ENCODE measurements around the gene SYTL5.

Gene SYTL5

DNA sequence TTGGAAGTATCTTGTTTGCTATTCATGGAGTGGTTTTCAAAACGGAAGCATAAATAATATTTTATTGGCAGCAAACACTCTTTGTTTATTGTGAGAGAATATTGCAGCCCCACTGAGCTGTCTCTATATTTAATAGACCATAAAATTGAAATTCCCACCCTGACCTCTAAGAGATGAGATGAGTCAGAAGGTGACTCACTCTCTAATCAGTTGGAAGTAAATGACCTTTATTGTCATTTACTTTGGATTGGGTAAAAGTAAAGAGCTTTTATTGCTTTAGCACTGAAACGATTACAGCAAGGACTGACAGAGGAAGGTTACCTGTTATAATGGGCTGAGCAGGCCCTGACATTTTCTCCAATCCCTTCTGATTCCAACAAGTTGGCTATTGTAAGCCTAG is 55.0 kb downstream of the SYTL5 start:
- H3K4me3 ChIP-seq (ENCODE audit: control insufficient read depth, low read depth, low read length), result no peak overlapping the region
- peak; percentile 49 for DNase-seq (ENCODE audit: low read depth)
- TF ChIP-seq, protein P1, sequence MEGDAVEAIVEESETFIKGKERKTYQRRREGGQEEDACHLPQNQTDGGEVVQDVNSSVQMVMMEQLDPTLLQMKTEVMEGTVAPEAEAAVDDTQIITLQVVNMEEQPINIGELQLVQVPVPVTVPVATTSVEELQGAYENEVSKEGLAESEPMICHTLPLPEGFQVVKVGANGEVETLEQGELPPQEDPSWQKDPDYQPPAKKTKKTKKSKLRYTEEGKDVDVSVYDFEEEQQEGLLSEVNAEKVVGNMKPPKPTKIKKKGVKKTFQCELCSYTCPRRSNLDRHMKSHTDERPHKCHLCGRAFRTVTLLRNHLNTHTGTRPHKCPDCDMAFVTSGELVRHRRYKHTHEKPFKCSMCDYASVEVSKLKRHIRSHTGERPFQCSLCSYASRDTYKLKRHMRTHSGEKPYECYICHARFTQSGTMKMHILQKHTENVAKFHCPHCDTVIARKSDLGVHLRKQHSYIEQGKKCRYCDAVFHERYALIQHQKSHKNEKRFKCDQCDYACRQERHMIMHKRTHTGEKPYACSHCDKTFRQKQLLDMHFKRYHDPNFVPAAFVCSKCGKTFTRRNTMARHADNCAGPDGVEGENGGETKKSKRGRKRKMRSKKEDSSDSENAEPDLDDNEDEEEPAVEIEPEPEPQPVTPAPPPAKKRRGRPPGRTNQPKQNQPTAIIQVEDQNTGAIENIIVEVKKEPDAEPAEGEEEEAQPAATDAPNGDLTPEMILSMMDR (conservative IDR thresholded peaks at IDR 0.05; ENCODE audit: control insufficient read depth, insufficient read depth, low read depth, low read length), result no peak

DNA sequence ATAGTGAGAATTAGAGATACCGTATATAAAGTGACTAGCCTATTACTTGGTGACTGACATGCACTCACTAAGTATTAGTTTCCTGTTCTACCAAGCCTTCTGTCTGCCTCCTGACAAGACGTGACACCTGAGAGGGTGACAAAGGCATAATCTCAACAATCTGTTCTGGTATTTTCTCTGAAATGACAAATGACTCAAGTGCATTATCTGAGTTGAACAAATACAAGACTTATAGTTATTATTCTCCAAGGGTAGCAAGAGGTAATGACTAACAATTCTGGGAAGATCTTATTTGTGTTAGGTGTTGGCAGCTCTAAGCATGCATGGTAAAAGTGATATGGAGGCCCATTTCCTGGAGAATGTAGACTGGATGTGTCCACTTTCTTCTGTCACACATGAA is 60.6 kb downstream of the SYTL5 start:
- no peak overlapping the region for H3K4me3 ChIP-seq (ENCODE audit: control insufficient read depth, low read depth, low read length)
- DNase-seq (ENCODE audit: low read depth), result no peak
- TF ChIP-seq, protein P1 (conservative IDR thresholded peaks at IDR 0.05; ENCODE audit: control insufficient read depth, insufficient read depth, low read depth, low read length), result no peak

DNA sequence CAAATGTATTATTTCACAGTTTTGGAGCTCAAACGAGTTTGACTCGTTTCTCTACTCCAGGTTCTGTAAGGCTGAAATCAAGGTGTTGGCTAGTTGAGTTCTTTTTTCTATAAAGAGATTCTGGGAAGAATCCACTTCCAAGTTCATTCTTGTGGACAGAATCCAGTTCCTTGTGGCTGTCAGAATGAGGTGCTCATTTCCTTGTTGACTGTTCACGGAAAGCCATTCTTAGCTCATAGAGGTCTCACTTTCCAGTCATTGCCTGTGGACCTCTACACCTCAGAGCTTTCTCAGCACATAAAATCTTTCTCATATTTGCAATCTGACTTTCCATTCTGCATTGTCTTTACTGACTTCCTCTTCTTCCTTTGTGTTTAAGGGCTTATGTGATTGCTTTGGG is 62.9 kb downstream of the SYTL5 start:
- H3K4me3 ChIP-seq (ENCODE audit: control insufficient read depth, low read depth, low read length), result no peak overlapping the region
- TF ChIP-seq, protein P1 (conservative IDR thresholded peaks at IDR 0.05; ENCODE audit: control insufficient read depth, insufficient read depth, low read depth, low read length), result no peak

DNA sequence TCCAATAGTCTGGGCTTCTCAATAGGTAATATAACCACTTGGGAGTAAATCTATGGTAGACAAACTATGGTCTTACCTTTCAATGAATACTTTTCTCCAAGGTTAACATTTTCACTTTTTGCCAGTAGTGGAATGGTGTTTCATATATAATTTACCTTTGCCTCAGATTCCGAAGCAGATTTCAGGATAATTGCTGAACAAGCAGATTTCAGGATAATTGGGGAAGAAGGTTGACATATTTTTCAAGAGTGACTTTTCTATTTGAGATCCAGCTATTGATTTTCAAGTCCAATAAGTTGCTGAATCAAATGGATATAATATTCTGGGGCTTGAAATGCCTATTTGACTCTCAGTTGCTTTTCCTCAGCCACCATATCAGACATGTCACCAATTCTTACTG is 63.6 kb downstream of the SYTL5 start:
- no peak for DNase-seq (ENCODE audit: low read depth)
- TF ChIP-seq, protein P1 (conservative IDR thresholded peaks at IDR 0.05; ENCODE audit: control insufficient read depth, insufficient read depth, low read depth, low read length), result no peak
- no peak overlapping the region for H3K4me3 ChIP-seq (ENCODE audit: control insufficient read depth, low read depth, low read length)

More for the DNA sequence above, 62.9 kb downstream of the SYTL5 start:
- no peak for DNase-seq (ENCODE audit: low read depth)

DNA sequence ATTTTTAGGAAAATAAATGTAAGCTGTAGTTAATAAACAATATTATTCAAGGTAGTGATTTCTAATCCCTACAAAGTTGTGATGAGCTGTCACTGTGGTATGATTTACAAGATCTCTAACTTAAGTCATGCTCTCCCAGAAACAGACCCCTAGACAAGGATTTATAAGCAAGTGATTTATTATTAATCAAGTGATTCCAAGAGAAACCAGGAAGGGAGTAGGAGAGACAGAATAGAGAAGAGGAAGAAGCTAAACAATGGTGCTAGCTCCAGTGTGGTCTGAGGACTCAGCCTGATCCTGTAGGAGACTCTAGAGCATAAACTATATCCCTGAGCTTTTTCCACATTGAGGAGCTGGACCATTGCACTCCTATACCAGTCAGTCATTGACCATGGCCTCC is 73.1 kb downstream of the SYTL5 start:
- H3K4me3 ChIP-seq (ENCODE audit: control insufficient read depth, low read depth, low read length), result no peak overlapping the region
- no peak for DNase-seq (ENCODE audit: low read depth)
- TF ChIP-seq, protein P1 (conservative IDR thresholded peaks at IDR 0.05; ENCODE audit: control insufficient read depth, insufficient read depth, low read depth, low read length), result no peak

DNA sequence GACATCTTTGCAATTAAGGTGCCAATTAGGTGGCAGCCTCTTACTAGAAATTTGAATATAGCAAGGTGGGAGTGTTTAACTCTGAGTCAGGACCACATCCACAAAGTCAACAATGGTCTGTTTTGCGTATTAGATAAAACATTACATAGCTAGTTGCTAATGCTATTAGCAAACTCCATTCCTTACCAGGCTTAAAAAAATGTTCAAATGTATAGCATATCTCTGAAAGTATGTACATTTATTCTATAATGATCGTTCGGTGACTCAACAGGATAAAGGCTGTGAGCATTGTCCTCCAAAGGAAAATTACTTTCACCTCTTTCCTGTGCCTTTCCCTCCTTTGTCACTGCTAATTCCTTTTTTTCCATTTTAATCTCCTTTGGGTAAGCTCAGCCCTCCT is 74.5 kb downstream of the SYTL5 start:
- no peak for DNase-seq (ENCODE audit: low read depth)

More for the DNA sequence above, 74.5 kb downstream of the SYTL5 start:
- TF ChIP-seq, protein P1 (conservative IDR thresholded peaks at IDR 0.05; ENCODE audit: control insufficient read depth, insufficient read depth, low read depth, low read length), result no peak
- no peak overlapping the region for H3K4me3 ChIP-seq (ENCODE audit: control insufficient read depth, low read depth, low read length)
